Body of pancreas (tissue), 4 donors: ENCODE data around the gene TAF15. TPM values are rescaled to one million over a fixed set of nuclear protein-coding genes. Genes with fewer than 3 reads are reported as not detected.

ENCODE experiments used
- ATAC-seq: fragments of 150-250 bp; one replicate; pipeline ENCODE4 v1.9.1; 2016
- DNase-seq, 4 donors: peaks; one replicate each; pipeline ENCODE4 v3.0.0-alpha.2; 2019
- H3K27ac ChIP-seq, 4 donors: fragments of 200-600 bp; sonication (generic); 1 replicate in 3 of 4; 2 replicates in 1 of 4; pipeline versions ENCODE4 v1.5.1 to v1.6.1; 2016 to 2019; ENCODE audit warnings: mild to moderate bottlenecking in 1 of 4, mixed read lengths in 1 of 4, moderate library complexity in 1 of 4
- H3K27me3 ChIP-seq, 2 donors: fragments of 200-600 bp; sonication (generic); one replicate each; pipeline ENCODE4 v1.6.0; 2016; ENCODE audit warnings: mild to moderate bottlenecking in 1 of 2
- H3K36me3 ChIP-seq, 2 donors: fragments of 200-600 bp; sonication (generic); replicated peaks in 1 of 2; 2 replicates each; pipeline ENCODE4 v1.5.1; 2016; ENCODE audit warnings: low read depth in 2 of 2; ENCODE audit not compliant: insufficient read depth in 1 of 2
- H3K4me1 ChIP-seq: fragments of 200-600 bp; sonication (generic); one replicate; pipeline ENCODE4 v1.6.0; 2016
- H3K4me3 ChIP-seq, 2 donors: fragments of 200-600 bp; sonication (generic); 1 replicate in 1 of 2; 2 replicates in 1 of 2; pipeline ENCODE4 v1.5.1; 2016 to 2019
- H3K9me3 ChIP-seq, 3 donors: fragments of 200-600 bp; sonication (generic); 1 replicate in 2 of 3; 2 replicates in 1 of 3; pipeline ENCODE4 v1.5.1; 2016
- CTCF ChIP-seq, 7 experiments: fragments of 450-650 bp in 4 of 7; fragments of 200-600 bp in 3 of 7; sonication (generic) in 3 of 7; IDR thresholded peaks; one replicate each; pipeline ENCODE4 v1.5.1; 2016 to 2019; ENCODE audit warnings: antibody characterized with exemption in 7 of 7
- POLR2A ChIP-seq, 3 donors: fragments of 450-650 bp; IDR thresholded peaks; one replicate each; pipeline ENCODE4 v1.6.1; 2016; ENCODE audit warnings: antibody characterized with exemption in 3 of 3, mild to moderate bottlenecking in 2 of 3
- WGBS, 2 donors: methylation state at CpG; one replicate each; pipeline ENCODE4 v1.1.5; 2017; 5-methylcytosine and 5-hydroxymethylcytosine counted together
- intact Hi-C: fragments of 100-400 bp; cut with DNase I; formaldehyde crosslinking; loops from one replicate; pipeline ENCODE4 v1.15.1; 2023
- total RNA-seq, 2 donors: library from RNA; depleted of rRNA; stranded (reverse); fragments of >200 nt; gene quantifications; one replicate each; pipeline ENCODE4 v1.1.0, GENCODE V29; 2016

The TAF15 gene
- total RNA-seq, 2 donors from 2014 or later: 47.7 to 51.1 TPM

DNA sequence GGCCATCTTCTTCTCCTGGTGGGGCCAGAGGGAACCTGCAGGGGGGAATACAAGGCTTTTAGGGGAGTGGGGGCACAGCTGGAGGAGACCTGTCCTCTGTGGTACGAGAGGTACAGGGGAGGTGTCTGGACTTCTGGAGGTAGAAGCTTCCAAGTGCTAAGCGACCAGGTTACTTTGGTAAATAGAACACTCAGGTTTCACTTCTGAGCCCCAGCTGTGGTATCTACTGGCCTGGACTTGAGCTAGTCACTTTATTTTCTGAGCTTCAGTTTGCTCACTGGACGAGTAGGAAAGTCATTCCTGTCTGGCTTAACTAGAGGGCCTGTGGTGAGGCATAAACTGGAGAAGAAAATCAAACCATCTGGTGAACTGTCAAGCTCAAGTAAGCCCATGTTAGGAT lies 59.5 kb downstream of the TAF15 start, which contains the start of gene HEATR9:
Gene HEATR9 (minus strand): TSS at position 155 of the 400 bp plus-strand sequence. CDS start 149 bp downstream, at position 6.
- intact Hi-C loops: no loop called here
- no peak for DNase-seq
- Histone ChIP-seq H3K4me3 (no peak within 1 kb of the TSS), H3K4me1 (no peaks in the 10 kb centered on the region), H3K27ac (no peak within 1 kb of the TSS), H3K36me3 (no peaks in the 10 kb centered on the region), H3K9me3 (no peaks in the 10 kb centered on the region), H3K27me3 (no peaks in the 10 kb centered on the region)
- no peak for ATAC-seq
- WGBS, 2 donors: 78 to 87% methylated on average over 3 of the region's 3 CpGs
- no peak for TF ChIP-seq CTCF (IDR thresholded peaks at IDR 0.05)
- TF ChIP-seq POLR2A (IDR thresholded peaks at IDR 0.05): no peak

DNA sequence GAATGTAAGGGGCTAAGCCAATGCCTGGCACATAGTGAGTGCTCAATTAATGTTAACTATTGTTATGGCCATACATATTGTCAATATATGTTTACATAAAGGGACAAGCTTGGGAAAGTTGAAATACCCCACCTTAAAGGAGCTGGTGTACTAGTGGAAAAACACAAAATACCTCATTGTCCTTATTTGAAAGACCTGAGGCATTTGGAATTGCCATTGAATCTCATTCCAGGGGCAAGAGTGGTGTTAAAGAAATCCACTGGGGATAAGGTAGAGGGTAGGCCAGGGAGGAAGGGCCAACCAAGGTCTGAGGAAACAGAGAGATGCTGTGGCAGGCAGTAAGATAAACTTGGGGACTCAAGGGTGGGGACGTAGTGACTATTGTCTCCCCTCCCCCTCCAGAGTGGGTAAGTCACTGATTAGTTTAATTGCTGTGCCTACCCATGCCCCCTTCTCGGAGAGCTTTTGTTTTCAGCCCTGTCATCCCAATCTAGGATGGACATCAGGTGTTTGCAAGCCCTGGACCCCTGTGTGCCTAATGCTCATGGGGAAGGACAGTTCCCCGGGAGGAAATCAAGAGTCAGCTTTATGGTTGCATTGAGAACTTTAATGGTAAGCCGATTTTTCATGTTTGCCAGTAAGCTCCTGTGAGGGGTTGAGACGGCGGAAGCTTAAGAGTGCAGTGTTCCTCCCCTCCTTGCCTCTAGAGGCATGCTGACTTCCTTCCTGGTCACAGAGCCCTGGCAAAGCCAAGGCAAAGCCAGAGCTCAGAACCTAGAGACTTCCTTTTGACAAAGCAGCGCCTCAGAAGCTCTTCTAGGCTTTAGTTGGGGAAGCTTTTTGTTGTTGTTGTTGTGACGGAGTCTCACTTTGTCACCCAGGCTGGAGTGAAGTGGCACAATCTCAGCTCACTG lies 61.9 kb downstream of the TAF15 start:
- H3K4me3 ChIP-seq: no peak overlapping the region
- H3K27me3 ChIP-seq: no peaks in the 10 kb centered on the region
- DNase-seq (no peak), ATAC-seq (no peak)
- no peaks in the 10 kb centered on the region for H3K9me3 ChIP-seq
- no peak overlapping the region for H3K27ac ChIP-seq
- no peaks in the 10 kb centered on the region for H3K4me1 ChIP-seq
- intact Hi-C loops: loop anchor here (10.0 kb wide), 1 partner anchor 64 kb away; the partner anchor contains the start of gene RDM1
- H3K36me3 ChIP-seq: no peaks in the 10 kb centered on the region
- 62 to 73% methylated on average over 8 of the region's 8 CpGs for WGBS, 2 donors
- no peak for TF ChIP-seq POLR2A (IDR thresholded peaks at IDR 0.05)
- TF ChIP-seq CTCF (IDR thresholded peaks at IDR 0.05): no peak

DNA sequence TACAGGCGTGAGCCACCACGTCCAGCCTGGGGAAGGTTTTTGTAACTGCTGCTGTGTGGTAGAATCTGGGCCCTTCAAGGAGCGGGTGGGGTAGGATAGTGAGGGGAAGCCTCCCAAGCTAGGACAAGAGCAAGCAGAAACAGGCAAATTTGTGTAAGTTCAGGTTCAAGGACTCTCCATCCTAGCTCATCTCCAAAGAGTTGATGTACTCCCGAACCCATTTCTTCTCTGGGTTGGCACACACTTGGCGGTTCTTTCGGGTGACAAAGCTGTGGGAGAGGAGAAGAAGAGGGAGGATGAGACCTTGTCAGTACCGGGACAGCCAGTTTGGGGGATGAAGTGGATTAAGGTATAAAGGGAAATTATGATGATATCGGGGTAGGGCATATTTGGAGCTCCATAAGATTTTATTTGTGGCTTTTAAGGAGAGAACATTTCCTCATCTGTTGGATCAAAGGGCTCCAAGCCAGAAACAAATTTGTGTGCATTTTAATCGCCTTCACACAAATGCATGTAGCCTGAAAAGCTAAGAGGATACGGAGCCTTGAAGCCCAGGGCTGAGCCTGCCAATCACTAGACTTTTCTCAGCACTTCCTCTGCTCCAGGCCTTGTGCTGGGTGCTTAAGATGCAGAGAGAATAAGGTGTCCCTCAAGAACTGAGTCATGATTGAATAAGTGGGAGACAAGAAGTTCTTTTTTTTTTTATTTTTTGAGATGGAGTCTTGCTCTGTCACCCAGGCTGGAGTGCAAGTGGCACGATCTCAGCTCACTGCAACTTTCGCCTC lies 63.1 kb downstream of the TAF15 start:
- TF ChIP-seq CTCF (IDR thresholded peaks at IDR 0.05) (no peak), POLR2A (IDR thresholded peaks at IDR 0.05) (no peak)
- Histone ChIP-seq H3K27me3 (no peaks in the 10 kb centered on the region), H3K4me1 (no peaks in the 10 kb centered on the region), H3K27ac (no peak overlapping the region), H3K4me3 (no peak overlapping the region), H3K36me3 (no peaks in the 10 kb centered on the region), H3K9me3 (no peaks in the 10 kb centered on the region)
- WGBS, 2 donors: 86 to 91% methylated on average over 12 of the region's 12 CpGs
- DNase-seq: no peak
- ATAC-seq: no peak
- intact Hi-C loops: loop anchor here (10.0 kb wide), 1 partner anchor 62 kb away; the partner anchor contains the start of gene RDM1

- ATAC-seq: no peak
- no peak overlapping the region for H3K4me3 ChIP-seq
- TF ChIP-seq POLR2A (IDR thresholded peaks at IDR 0.05) (no peak), CTCF (IDR thresholded peaks at IDR 0.05) (no peak)
- H3K27ac ChIP-seq: no peak overlapping the region
- no peaks in the 10 kb centered on the region for H3K9me3 ChIP-seq
- DNase-seq: no peak
- intact Hi-C loops: loop anchor here (10.0 kb wide), 1 partner anchor 60 kb away; the partner anchor contains the start of gene RDM1
- H3K27me3 ChIP-seq: no peaks in the 10 kb centered on the region
- 60 to 65% methylated on average over 5 of the region's 5 CpGs for WGBS, 2 donors
- H3K4me1 ChIP-seq: no peaks in the 10 kb centered on the region
- H3K36me3 ChIP-seq: no peaks in the 10 kb centered on the region
These were observed 66.0 kb downstream of the TAF15 start for GRCh38 chr17:35875072-35875799.
